Sigmoid colon (tissue), 7 donors: ENCODE data around the gene SLC52A3. TPM values are rescaled to one million over a fixed set of nuclear protein-coding genes. Genes with fewer than 3 reads are reported as not detected.

Source experiments
- DNase-seq: peaks from one replicate; pipeline ENCODE4 v3.0.0-alpha.2; 2019
- H3K27ac ChIP-seq, 4 donors: fragments of 200-600 bp; sonication (generic); one replicate each; pipeline ENCODE4 v1.5.1; 2016 to 2019; ENCODE audit warnings: mild to moderate bottlenecking in 1 of 4
- H3K27me3 ChIP-seq, 3 donors: fragments of 200-600 bp; sonication (generic); one replicate each; pipeline ENCODE4 v1.5.1; 2019; ENCODE audit warnings: mild to moderate bottlenecking in 1 of 3
- H3K36me3 ChIP-seq, 4 donors: fragments of 200-600 bp; sonication (generic); one replicate each; pipeline ENCODE4 v1.5.1; 2016 to 2019
- H3K4me1 ChIP-seq, 4 donors: fragments of 200-600 bp; sonication (generic); one replicate each; pipeline ENCODE4 v1.5.1; 2017 to 2019
- H3K4me3 ChIP-seq, 4 donors: fragments of 200-600 bp; sonication (generic); one replicate each; pipeline ENCODE4 v1.5.1; 2017 to 2019; ENCODE audit warnings: mild to moderate bottlenecking in 2 of 4, moderate library complexity in 1 of 4
- H3K9me3 ChIP-seq, 4 donors: fragments of 200-600 bp in 3 of 4; sonication (generic) in 3 of 4; one replicate each; pipeline versions ENCODE4 v1.5.1 to v1.6.1; 2013 to 2019
- CTCF ChIP-seq, 4 experiments: fragments of 450-650 bp in 3 of 4; fragments of 200-600 bp in 1 of 4; IDR thresholded peaks; one replicate each; pipeline ENCODE4 v1.5.1; 2016 to 2019; ENCODE audit warnings: antibody characterized with exemption in 4 of 4, mild to moderate bottlenecking in 3 of 4, moderate library complexity in 2 of 4
- EP300 ChIP-seq, 4 donors: sonication (generic); formaldehyde crosslinking; IDR thresholded peaks; one replicate each; pipeline ENCODE4 v1.6.1; 2017; ENCODE audit warnings: antibody characterized with exemption in 4 of 4
- POLR2A ChIP-seq, 2 donors: fragments of 450-650 bp; IDR thresholded peaks; one replicate each; pipeline ENCODE4 v1.6.1; 2016; ENCODE audit warnings: antibody characterized with exemption in 2 of 2, mild to moderate bottlenecking in 2 of 2, moderate library complexity in 2 of 2
- POLR2AphosphoS5 ChIP-seq, 4 donors: sonication (generic); formaldehyde crosslinking; IDR thresholded peaks; one replicate each; pipeline ENCODE4 v1.6.1; 2017; ENCODE audit warnings: antibody characterized with exemption in 4 of 4
- WGBS, 2 donors: extraction: QIAGEN DNeasy Blood & Tissue Kit; methylation state at CpG; one replicate each; pipeline ENCODE4 v1.1.7; 2013; 5-methylcytosine and 5-hydroxymethylcytosine counted together
- intact Hi-C: fragments of 100-400 bp; cut with DNase I; formaldehyde crosslinking; loops from one replicate; pipeline ENCODE4 v1.15.1; 2023
- polyA plus RNA-seq, 3 donors: library from polyadenylated mRNA; stranded (reverse); fragments of 200-250 nt; gene quantifications; one replicate each; pipeline ENCODE4 v1.2.3, GENCODE V29; 2013
- total RNA-seq, 4 donors: library from RNA; depleted of rRNA; stranded (reverse); fragments of >200 nt; gene quantifications; one replicate each; pipeline ENCODE4 v1.1.0, GENCODE V29; 2016
- donor health status: healthy with polysubstance abuse.
- donor health status: Bipolar disorder and iron deficiency.
- donor health status: healthy.

The SLC52A3 gene
- total and polyA plus RNA-seq, 7 donors: 0.16 to 15.1 (median 3.0) TPM; not detected in 2

GRCh38 chr20:753897-754635 lies 14.2 kb downstream of the SLC52A3 start:
- WGBS, 2 donors: 83 to 88% methylated on average over 10 of the region's 10 CpGs

GRCh38 chr20:753136-753535 lies 15.2 kb downstream of the SLC52A3 start:
- H3K27ac ChIP-seq: no peak overlapping the region
- no peaks in the 10 kb centered on the region for H3K4me1 ChIP-seq
- H3K4me3 ChIP-seq: no peak overlapping the region
- no peaks in the 10 kb centered on the region for H3K9me3 ChIP-seq
- WGBS, 2 donors: 38 to 83% methylated on average over 3 of the region's 3 CpGs
- peaks cover 0 to 9% (median 4%) of the 10 kb centered on the region in 3 donors for H3K27me3 ChIP-seq
- TF ChIP-seq EP300 (IDR thresholded peaks at IDR 0.05) (no peak), POLR2AphosphoS5 (IDR thresholded peaks at IDR 0.05) (no peak), CTCF (IDR thresholded peaks at IDR 0.05) (no peak), POLR2A (IDR thresholded peaks at IDR 0.05) (no peak)
- no peak for DNase-seq
- no peaks in the 10 kb centered on the region for H3K36me3 ChIP-seq
- intact Hi-C loops: no loop called here

More at GRCh38 chr20:753897-754635, 14.2 kb downstream of the SLC52A3 start:
- no peak for TF ChIP-seq POLR2AphosphoS5 (IDR thresholded peaks at IDR 0.05)
- no peak for TF ChIP-seq EP300 (IDR thresholded peaks at IDR 0.05)
- TF ChIP-seq POLR2A (IDR thresholded peaks at IDR 0.05): no peak
- TF ChIP-seq CTCF (IDR thresholded peaks at IDR 0.05): no peak
- Histone ChIP-seq H3K36me3 (no peaks in the 10 kb centered on the region), H3K4me1 (no peaks in the 10 kb centered on the region), H3K27me3 (peaks cover 0 to 18% (median 4%) of the 10 kb centered on the region in 3 donors), H3K27ac (no peak overlapping the region), H3K9me3 (no peaks in the 10 kb centered on the region), H3K4me3 (no peak overlapping the region)
- no peak for DNase-seq
- intact Hi-C loops: no loop called here

GRCh38 chr20:752291-752690 lies 16.0 kb downstream of the SLC52A3 start:
- no peak for DNase-seq
- Histone ChIP-seq H3K4me3 (no peak overlapping the region), H3K4me1 (no peaks in the 10 kb centered on the region), H3K27me3 (peaks cover 0 to 2% (median 0%) of the 10 kb centered on the region in 3 donors), H3K27ac (no peak overlapping the region), H3K9me3 (no peaks in the 10 kb centered on the region), H3K36me3 (no peaks in the 10 kb centered on the region)
- WGBS, 2 donors: 92% methylated on average over 5 of the region's 5 CpGs
- intact Hi-C loops: no loop called here
- TF ChIP-seq POLR2A (IDR thresholded peaks at IDR 0.05): no peak
- no peak for TF ChIP-seq CTCF (IDR thresholded peaks at IDR 0.05)
- TF ChIP-seq POLR2AphosphoS5 (IDR thresholded peaks at IDR 0.05): no peak
- no peak for TF ChIP-seq EP300 (IDR thresholded peaks at IDR 0.05)

- H3K4me3 ChIP-seq: no peak overlapping the region
- no peak for TF ChIP-seq POLR2AphosphoS5 (IDR thresholded peaks at IDR 0.05)
- TF ChIP-seq POLR2A (IDR thresholded peaks at IDR 0.05): no peak
- TF ChIP-seq CTCF (IDR thresholded peaks at IDR 0.05): no peak
- no peak for TF ChIP-seq EP300 (IDR thresholded peaks at IDR 0.05)
- no peak for DNase-seq
- intact Hi-C loops: no loop called here
- WGBS, 2 donors: 89 to 95% methylated on average over 5 of the region's 5 CpGs
- H3K27ac ChIP-seq: no peak overlapping the region
- H3K27me3 ChIP-seq: no peaks in the 10 kb centered on the region
- no peaks in the 10 kb centered on the region for H3K9me3 ChIP-seq
- no peaks in the 10 kb centered on the region for H3K36me3 ChIP-seq
- no peaks in the 10 kb centered on the region for H3K4me1 ChIP-seq
Observed at GRCh38 chr20:751761-752160, 16.5 kb downstream of the SLC52A3 start.
